EH (cell line): ENCODE measurements around the gene GORAB.

Experiments
- DNase-seq: peaks from one replicate; pipeline ENCODE4 v3.0.0-alpha.2; 2015; ENCODE audit warnings: low read depth

The GORAB gene

GRCh38 chr1:170538687-170539086 lies 6.7 kb downstream of the GORAB start:
- no peak for DNase-seq

- no peak for DNase-seq
Measured at GRCh38 chr1:170539154-170539553, 7.2 kb downstream of the GORAB start.

GRCh38 chr1:170544624-170545023 lies 12.7 kb downstream of the GORAB start:
- DNase-seq = no peak

- peak; percentile 93 for DNase-seq
Measured at GRCh38 chr1:170545476-170545875, 13.5 kb downstream of the GORAB start.

GRCh38 chr1:170547255-170547654 lies 15.3 kb downstream of the GORAB start:
- DNase-seq = no peak

GRCh38 chr1:170548497-170548896 lies 16.5 kb downstream of the GORAB start:
- no peak for DNase-seq

GRCh38 chr1:170555370-170555769 lies 23.4 kb downstream of the GORAB start:
- peak; percentile 61 for DNase-seq

- DNase-seq = peak; percentile 86
Measured at GRCh38 chr1:170556917-170557316, 25.0 kb downstream of the GORAB start.

GRCh38 chr1:170558731-170559130 lies 26.8 kb downstream of the GORAB start:
- no peak for DNase-seq

GRCh38 chr1:170559166-170559565 lies 27.2 kb downstream of the GORAB start:
- no peak for DNase-seq

GRCh38 chr1:170560681-170561285 lies 28.8 kb downstream of the GORAB start:
- DNase-seq = no peak

GRCh38 chr1:170562646-170563338 lies 30.8 kb downstream of the GORAB start:
- peak; percentile 91 for DNase-seq

GRCh38 chr1:170567214-170567613 lies 35.2 kb downstream of the GORAB start:
- no peak for DNase-seq

- no peak for DNase-seq
Measured at GRCh38 chr1:170568197-170568596, 36.2 kb downstream of the GORAB start.

GRCh38 chr1:170576980-170577379 lies 45.0 kb downstream of the GORAB start:
- no peak for DNase-seq

- DNase-seq = no peak
Measured at GRCh38 chr1:170578359-170578758, 46.4 kb downstream of the GORAB start.

GRCh38 chr1:170580636-170581440 lies 48.9 kb downstream of the GORAB start:
- no peak for DNase-seq

GRCh38 chr1:170583186-170583585 lies 51.2 kb downstream of the GORAB start:
- DNase-seq = no peak

- peak; percentile 68 for DNase-seq
Measured at GRCh38 chr1:170586321-170587252, 54.6 kb downstream of the GORAB start.

- DNase-seq = no peak
Measured at GRCh38 chr1:170587253-170587593, 55.3 kb downstream of the GORAB start.

GRCh38 chr1:170590921-170591705 lies 59.1 kb downstream of the GORAB start:
- DNase-seq = no peak
